SH-SY5Y (cell line): ENCODE results near the gene RIPK4.

Source experiments
- GATA2 ChIP-seq: IDR thresholded peaks from 2 replicates; pipeline ENCODE4 v1.6.1; 2011; ENCODE audit warnings: mild to moderate bottlenecking, low read depth, low read length
- GATA3 ChIP-seq: IDR thresholded peaks from 2 replicates; pipeline ENCODE4 v1.6.1; 2011; ENCODE audit warnings: low read depth, mild to moderate bottlenecking, low read length, moderate library complexity

DNA sequence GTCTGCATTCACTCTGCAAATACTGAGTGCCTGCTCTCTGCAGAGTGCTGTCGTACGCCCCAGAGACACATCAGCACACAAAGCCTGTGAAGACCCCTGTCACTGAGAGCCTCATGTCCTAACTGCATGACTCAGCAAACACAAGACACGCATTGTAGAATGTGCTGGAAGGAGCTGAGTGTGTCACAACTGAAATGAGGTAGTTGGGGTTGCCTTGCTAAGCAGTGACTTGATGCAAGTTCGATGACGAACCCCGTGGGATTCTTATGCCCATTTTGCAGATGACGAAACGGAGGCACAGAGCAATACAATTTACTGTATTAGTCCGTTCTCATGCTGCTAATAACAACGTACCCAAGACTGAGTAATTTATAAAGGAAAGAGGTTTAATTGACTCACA lies 65.1 kb downstream of the RIPK4 start:
- no peak for TF ChIP-seq GATA2
- no peak for TF ChIP-seq GATA3
